HG02642 (cell line): Measurements from ENCODE around the gene AFF3.

Source experiments
- ATAC-seq: cut with Tn5 transposase; IDR thresholded peaks from one replicate; pipeline ENCODE4 v1.9.1; 2021; ENCODE audit warnings: mild to moderate bottlenecking; ENCODE audit not compliant: unreplicated experiment, poor library complexity

Gene AFF3

GRCh38 chr2:99818842-99819241, 323.5 kb downstream of the AFF3 start:
- no peak for ATAC-seq

GRCh38 chr2:99816908-99817307, 325.5 kb downstream of the AFF3 start:
- ATAC-seq, result no peak

GRCh38 chr2:99812426-99812825, 330.0 kb downstream of the AFF3 start:
- no peak for ATAC-seq

- no peak for ATAC-seq
Measured at GRCh38 chr2:99811544-99811943, 330.8 kb downstream of the AFF3 start.

- no peak for ATAC-seq
Measured at GRCh38 chr2:99810225-99810624, 332.2 kb downstream of the AFF3 start.

GRCh38 chr2:99809259-99809900, 333.0 kb downstream of the AFF3 start:
- no peak for ATAC-seq

GRCh38 chr2:99808361-99809200, 333.8 kb downstream of the AFF3 start:
- no peak for ATAC-seq

GRCh38 chr2:99806758-99807157, 335.6 kb downstream of the AFF3 start:
- no peak for ATAC-seq

- ATAC-seq, result no peak
Measured at GRCh38 chr2:99805930-99806476, 336.4 kb downstream of the AFF3 start.

GRCh38 chr2:99803846-99804245, 338.5 kb downstream of the AFF3 start:
- ATAC-seq, result no peak

- ATAC-seq, result no peak
Measured at GRCh38 chr2:99802734-99803133, 339.7 kb downstream of the AFF3 start.

GRCh38 chr2:99801327-99801901, 341.0 kb downstream of the AFF3 start:
- no peak for ATAC-seq

GRCh38 chr2:99797475-99797874, 344.9 kb downstream of the AFF3 start:
- ATAC-seq, result no peak

- ATAC-seq, result no peak
Measured at GRCh38 chr2:99794414-99794813, 348.0 kb downstream of the AFF3 start.

GRCh38 chr2:99793022-99793421, 349.4 kb downstream of the AFF3 start:
- no peak for ATAC-seq

GRCh38 chr2:99789849-99790248, 352.5 kb downstream of the AFF3 start:
- ATAC-seq, result no peak

- ATAC-seq, result no peak
Measured at GRCh38 chr2:99787769-99788382, 354.5 kb downstream of the AFF3 start.

- ATAC-seq, result no peak
Measured at GRCh38 chr2:99786636-99787390, 355.6 kb downstream of the AFF3 start.

- no peak for ATAC-seq
Measured at GRCh38 chr2:99784946-99785345, 357.4 kb downstream of the AFF3 start.

- ATAC-seq, result no peak
Measured at GRCh38 chr2:99784282-99784681, 358.1 kb downstream of the AFF3 start.
